ENCODE results near the gene ELMO1. TPM values are rescaled to one million over a fixed set of nuclear protein-coding genes. Genes with fewer than 3 reads are reported as not detected.

ELMO1 gene
- total RNA-seq, 2 experiments from 2014 or later, result 68.0 to 74.4 TPM

DNA sequence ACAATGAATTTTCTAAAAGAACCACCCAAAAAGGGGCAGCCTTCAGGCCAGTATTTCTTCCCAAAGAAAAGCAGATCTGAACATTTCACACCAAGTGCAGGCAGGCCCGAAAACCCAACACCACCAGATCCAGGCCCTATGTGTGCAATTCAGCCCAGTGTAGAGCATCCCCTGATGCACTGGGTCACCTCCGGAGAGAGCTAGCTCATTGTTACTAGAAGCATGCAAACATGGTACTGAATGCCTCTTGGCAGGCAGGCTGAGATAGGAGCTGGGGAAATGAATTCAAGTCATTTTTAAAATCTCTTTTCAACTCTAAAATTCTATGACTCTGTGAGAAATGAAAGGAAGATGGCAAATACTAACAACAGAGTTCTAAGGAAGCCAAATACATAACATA, 174.8 kb downstream of the ELMO1 start:
- no peaks in the 10 kb centered on the region for H3K27me3 Mint-ChIP-seq
- no peaks in the 10 kb centered on the region for H3K9me3 Mint-ChIP-seq
- H3K27ac Mint-ChIP-seq, result no peak overlapping the region
- H3K4me1 Mint-ChIP-seq, result peaks cover 11% of the 10 kb centered on the region
- H3K4me3 Mint-ChIP-seq, result no peak overlapping the region
- no peak for DNase-seq
- H3K36me3 Mint-ChIP-seq, result peaks cover 27% of the 10 kb centered on the region

DNA sequence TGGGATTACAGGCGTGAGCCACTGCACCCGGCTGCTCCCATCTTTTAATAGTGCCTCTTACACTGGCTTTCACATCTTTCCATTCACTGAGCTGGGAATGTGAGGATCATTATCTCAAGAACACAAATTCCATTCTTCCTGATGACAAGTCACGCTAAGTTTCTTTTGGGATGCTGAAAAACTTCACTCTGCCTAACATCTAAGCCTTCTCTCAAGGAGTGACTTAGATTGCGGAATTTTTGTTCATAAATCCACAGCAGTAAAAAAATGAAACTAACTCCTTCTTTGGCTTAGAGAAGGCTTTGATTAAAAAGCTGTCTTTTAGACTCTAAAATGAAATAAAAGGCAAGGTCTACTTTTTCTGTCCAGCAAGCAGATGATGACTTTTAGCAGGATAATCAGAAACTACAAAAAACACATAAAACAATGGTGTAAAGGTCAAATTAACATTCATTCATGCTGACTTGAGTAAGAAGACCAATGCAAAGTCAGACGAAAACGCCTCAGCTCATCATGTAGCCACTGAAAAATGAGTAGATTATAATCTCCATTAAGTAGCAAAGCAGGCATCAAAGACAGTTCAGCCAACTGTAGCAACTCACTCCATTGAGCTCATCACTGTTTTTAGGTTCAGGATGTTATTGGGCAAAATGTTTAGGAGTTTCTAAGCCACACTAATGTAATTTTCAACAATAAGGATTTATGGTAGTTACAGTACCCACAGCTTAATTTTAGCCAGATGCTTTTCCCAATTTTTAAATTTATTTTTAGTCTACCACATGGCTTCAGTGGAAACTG, 178.8 kb downstream of the ELMO1 start:
- Mint-ChIP-seq H3K27ac (no peak overlapping the region), H3K4me3 (no peak overlapping the region), H3K9me3 (no peaks in the 10 kb centered on the region), H3K4me1 (peaks cover 14% of the 10 kb centered on the region), H3K27me3 (no peaks in the 10 kb centered on the region), H3K36me3 (peaks cover 23% of the 10 kb centered on the region)
- DNase-seq, result no peak

DNA sequence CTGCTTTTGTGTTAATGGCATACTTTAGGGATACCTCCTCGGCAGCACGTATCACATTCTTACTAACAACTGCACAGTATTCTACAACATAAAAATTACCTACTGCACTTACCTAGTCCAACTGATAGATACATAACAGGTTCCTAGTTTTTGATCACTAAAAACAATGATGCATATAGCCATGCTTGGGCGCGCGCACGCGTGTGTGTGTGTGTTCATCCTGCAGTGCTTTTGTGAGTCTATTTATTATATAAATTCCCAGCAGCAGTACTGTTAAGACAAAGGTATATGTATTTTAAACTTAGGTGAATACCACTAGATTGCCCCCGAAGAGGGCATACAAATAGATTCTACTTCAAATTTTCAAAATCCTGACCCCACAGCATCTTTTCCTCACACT, 181.4 kb downstream of the ELMO1 start:
- peaks cover 26% of the 10 kb centered on the region for H3K36me3 Mint-ChIP-seq
- no peak for DNase-seq
- H3K27me3 Mint-ChIP-seq, result no peaks in the 10 kb centered on the region
- H3K4me3 Mint-ChIP-seq, result no peak overlapping the region
- H3K27ac Mint-ChIP-seq, result no peak overlapping the region
- H3K9me3 Mint-ChIP-seq, result no peaks in the 10 kb centered on the region
- peaks cover 14% of the 10 kb centered on the region for H3K4me1 Mint-ChIP-seq

DNA sequence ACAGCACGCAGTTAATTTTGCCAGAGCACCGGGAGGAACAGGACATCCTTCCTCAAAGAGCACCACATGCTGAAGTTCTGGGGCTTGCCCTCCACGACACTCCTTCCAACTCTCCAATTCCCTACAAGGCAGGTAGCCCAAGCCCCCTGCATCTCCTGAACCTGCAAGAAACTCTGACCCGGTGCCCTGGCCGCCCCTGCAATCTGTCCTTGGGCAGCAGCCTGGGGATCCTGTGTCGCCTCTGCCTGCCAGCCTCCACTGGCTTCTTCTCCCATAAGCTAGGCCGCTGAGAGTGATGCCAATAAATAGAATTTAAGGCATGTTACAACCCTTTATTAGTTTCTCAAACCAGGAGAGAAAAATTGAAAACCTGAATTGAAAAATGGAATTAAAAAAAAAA, 182.8 kb downstream of the ELMO1 start:
- Mint-ChIP-seq H3K9me3 (no peaks in the 10 kb centered on the region), H3K27ac (no peak overlapping the region), H3K27me3 (no peaks in the 10 kb centered on the region), H3K36me3 (peaks cover 17% of the 10 kb centered on the region), H3K4me1 (peaks cover 14% of the 10 kb centered on the region), H3K4me3 (no peak overlapping the region)
- no peak for DNase-seq

DNA sequence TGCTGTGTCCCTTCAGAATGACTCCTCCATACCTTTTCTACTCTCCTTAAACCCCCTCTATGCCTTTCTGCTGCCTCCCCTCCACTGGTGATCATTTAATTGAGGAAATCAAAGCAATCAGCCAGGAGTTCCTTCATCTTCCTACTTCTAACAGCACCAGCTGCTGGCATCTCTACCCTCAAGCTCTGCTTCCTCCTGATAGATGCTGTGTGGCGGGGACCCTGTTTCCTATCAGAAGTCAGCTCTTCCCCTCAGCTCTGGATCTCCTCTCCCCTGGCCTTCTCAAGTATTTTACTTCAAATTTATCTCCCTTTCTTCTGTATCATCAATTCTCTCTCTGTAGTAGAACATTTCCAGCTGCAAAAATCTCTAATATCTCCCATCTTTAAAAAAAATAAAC, 183.7 kb downstream of the ELMO1 start:
- Mint-ChIP-seq H3K27me3 (no peaks in the 10 kb centered on the region), H3K4me1 (peaks cover 8% of the 10 kb centered on the region), H3K4me3 (no peak overlapping the region), H3K36me3 (peaks cover 14% of the 10 kb centered on the region), H3K9me3 (no peaks in the 10 kb centered on the region), H3K27ac (no peak overlapping the region)
- DNase-seq, result no peak

DNA sequence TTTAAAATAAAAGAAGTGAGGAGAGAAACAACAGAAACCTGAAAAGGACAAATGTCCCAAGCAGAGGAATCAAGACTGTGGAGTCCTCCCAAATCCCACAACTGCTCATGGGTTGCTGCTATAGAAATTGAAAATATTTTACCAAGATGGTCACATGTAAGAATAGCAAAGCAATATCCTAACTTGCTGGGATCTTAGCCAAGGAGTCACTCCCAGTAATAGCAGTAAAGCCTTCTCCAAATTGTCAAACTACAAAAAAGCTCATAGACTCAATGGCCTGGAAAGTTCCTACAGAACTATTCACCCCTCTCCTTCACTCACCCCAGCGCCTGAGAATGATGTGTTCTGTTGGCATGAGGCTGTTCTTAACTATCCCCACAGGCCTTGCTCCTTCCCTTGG, 186.5 kb downstream of the ELMO1 start:
- Mint-ChIP-seq H3K9me3 (no peaks in the 10 kb centered on the region), H3K4me3 (no peak overlapping the region), H3K4me1 (peaks cover 9% of the 10 kb centered on the region), H3K36me3 (peaks cover 17% of the 10 kb centered on the region), H3K27ac (no peak overlapping the region), H3K27me3 (no peaks in the 10 kb centered on the region)
- DNase-seq, result no peak

DNA sequence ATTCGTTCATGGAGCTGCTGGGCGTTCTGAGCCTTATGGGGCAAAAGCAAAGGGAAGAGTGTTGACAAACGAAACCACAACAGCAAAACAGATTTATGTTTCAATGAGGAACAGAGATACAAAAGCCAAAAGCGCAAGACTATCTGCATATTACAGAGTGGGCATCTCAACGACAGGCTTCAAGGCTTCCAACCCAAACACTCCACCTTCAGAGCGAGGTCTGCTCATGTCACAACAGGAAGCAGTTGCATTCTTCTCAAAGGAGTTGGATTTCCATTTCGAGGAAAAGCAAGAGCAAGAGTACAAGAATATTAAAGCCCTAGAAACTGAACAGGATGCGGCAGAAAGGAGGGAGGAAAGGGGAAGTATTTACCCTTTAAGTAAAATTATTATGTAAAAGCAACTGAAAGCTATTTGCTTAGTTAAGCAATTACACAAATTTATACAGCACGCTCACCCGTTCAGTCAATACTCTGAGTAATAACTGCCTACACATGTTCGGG, 189.3 kb downstream of the ELMO1 start:
- no peak overlapping the region for H3K27ac Mint-ChIP-seq
- no peak for DNase-seq
- peaks cover 6% of the 10 kb centered on the region for H3K4me1 Mint-ChIP-seq
- no peaks in the 10 kb centered on the region for H3K27me3 Mint-ChIP-seq
- H3K36me3 Mint-ChIP-seq, result peaks cover 26% of the 10 kb centered on the region
- no peak overlapping the region for H3K4me3 Mint-ChIP-seq
- H3K9me3 Mint-ChIP-seq, result no peaks in the 10 kb centered on the region

DNA sequence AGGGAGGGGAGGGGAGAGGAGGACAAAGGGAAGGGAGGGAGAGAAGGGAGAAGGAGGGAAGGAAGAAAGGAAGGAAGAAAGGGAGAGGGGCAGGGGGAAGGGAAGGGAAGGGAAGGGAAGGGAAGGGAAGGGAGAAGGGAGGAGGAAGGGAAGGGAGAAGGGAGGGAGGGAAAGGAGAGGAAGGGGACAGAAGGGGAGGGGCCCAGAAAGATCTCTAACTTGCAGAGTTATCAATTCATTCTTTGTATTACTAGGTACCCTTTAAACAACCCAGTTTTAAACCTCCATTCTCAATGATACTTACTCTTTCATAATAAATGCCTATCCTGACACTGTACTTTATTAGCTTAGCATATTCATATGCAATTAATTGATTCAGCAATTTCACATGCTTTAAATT, 192.0 kb downstream of the ELMO1 start:
- no peak for DNase-seq
- Mint-ChIP-seq H3K27me3 (no peaks in the 10 kb centered on the region), H3K4me3 (no peak overlapping the region), H3K9me3 (peaks cover 5% of the 10 kb centered on the region), H3K36me3 (peaks cover 45% of the 10 kb centered on the region), H3K4me1 (peaks cover 12% of the 10 kb centered on the region), H3K27ac (no peak overlapping the region)

DNA sequence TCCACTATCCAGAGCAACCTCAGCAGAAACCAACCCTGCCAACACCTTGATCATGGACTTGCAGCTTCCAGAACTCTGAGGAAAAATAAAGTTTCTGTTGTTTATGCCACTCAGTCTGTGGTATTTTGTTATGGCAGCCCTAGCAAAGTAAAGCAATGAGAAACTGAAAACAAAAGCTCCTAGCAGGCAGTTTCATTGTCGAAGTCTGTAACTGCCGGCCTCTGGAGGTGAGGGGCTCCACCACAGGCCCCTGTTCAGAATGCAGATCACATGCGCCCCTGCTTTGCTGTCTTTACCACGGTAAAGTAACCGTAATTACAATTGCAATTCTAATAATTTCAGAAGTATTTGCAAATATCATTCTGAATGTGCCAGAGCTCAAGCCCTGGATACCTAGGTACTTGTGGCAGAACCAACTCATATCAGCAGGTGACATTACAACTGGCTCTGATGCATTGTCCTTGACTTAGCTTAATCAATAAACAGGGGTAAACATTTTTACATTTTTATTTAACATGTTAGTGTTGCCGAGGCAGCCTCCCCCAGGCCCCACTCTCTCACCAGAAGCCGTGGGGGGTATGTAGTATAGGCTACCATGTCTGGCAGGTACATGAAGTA, 193.2 kb downstream of the ELMO1 start:
- H3K4me1 Mint-ChIP-seq, result peaks cover 16% of the 10 kb centered on the region
- no peak for DNase-seq
- H3K4me3 Mint-ChIP-seq, result no peak overlapping the region
- peaks cover 45% of the 10 kb centered on the region for H3K36me3 Mint-ChIP-seq
- H3K27ac Mint-ChIP-seq, result no peak overlapping the region
- no peaks in the 10 kb centered on the region for H3K27me3 Mint-ChIP-seq
- H3K9me3 Mint-ChIP-seq, result peaks cover 5% of the 10 kb centered on the region

DNA sequence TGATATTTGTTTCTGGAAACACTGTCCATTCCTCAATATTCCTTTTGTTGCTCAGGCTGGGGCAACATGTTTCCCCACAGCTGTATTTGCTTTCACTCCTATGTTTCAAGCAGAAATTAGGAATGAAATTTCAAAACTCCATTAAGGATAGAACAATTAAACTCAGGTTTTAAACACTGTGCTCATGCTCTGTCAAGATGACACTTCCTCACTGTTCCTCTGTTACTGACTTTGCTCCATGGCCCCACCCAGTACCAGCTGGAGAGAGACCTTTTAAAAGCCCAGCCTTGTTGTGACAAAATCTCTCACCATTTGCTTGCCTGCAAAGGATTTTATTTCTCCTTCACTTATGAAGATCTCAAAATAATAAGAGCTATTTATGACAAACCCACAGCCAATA, 197.4 kb downstream of the ELMO1 start:
- Mint-ChIP-seq H3K9me3 (peaks cover 5% of the 10 kb centered on the region), H3K27me3 (no peaks in the 10 kb centered on the region), H3K4me3 (no peak overlapping the region), H3K36me3 (peaks cover 40% of the 10 kb centered on the region), H3K4me1 (peaks cover 21% of the 10 kb centered on the region), H3K27ac (no peak overlapping the region)
- DNase-seq, result no peak

DNA sequence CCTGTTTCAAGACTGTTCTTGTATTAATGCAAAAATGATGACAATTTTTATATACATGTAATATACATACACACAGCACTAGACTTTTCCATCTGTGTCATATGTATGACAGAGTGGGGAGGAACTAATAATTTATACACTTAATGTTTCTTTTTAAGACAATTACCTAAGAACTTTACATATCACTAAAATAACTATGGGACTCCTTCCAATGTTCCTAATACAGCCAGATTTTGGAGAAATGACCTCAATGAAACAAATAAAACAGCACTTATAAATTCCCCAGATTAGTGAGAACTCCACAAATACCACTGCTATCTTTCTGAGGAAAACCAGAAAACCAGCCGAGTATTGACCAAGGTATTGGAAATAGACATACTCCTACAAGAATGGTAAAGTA, 199.4 kb downstream of the ELMO1 start:
- no peak overlapping the region for H3K27ac Mint-ChIP-seq
- no peaks in the 10 kb centered on the region for H3K27me3 Mint-ChIP-seq
- peaks cover 21% of the 10 kb centered on the region for H3K4me1 Mint-ChIP-seq
- no peak overlapping the region for H3K4me3 Mint-ChIP-seq
- DNase-seq, result no peak
- peaks cover 5% of the 10 kb centered on the region for H3K9me3 Mint-ChIP-seq
- H3K36me3 Mint-ChIP-seq, result peaks cover 32% of the 10 kb centered on the region

DNA sequence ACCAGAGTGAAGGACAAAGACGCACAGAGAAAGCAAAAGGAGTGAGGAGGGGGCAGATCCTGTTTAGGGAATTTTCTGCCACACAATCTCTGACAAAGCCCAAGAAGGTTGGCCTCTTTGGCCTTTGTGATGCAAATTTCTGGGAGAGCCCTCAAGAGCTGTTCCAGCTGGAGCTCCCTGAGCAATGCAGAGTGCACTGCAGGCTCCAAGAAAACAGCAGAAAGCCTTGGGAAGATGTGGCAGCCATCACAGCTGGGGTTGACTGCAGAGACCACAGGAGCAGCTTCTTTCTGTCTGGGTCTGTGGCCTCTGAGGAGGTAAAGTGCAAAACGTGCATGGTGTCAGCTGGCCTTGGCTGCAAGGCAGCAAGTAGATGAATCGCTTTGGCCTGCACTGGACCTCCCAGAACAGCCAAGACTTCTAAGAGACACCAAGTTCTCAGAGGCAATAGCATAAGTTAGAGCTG, 200.2 kb downstream of the ELMO1 start:
- Mint-ChIP-seq H3K27ac (no peak overlapping the region), H3K4me1 (peaks cover 24% of the 10 kb centered on the region), H3K4me3 (no peak overlapping the region), H3K36me3 (peaks cover 25% of the 10 kb centered on the region), H3K9me3 (peaks cover 5% of the 10 kb centered on the region), H3K27me3 (no peaks in the 10 kb centered on the region)
- no peak for DNase-seq

DNA sequence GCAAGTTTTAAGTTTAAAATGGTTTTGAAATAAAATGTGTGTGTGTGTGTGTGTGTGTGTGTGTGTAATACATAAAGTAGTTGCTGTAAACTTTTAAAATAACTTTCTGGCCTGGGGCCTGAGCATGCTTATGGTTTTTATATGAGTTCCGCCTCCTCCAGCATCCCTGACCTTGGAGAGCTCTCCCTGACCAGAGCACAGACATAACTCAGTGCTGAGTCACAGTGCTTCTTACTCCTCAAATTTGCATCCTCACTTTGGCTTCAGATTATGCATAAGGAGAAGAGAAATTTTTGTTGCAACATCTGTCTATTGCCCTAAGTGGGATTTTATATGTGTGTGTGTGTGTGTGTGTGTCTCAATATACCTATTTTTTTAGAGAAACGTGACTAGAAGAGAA, 200.8 kb downstream of the ELMO1 start:
- Mint-ChIP-seq H3K27ac (no peak overlapping the region), H3K36me3 (peaks cover 19% of the 10 kb centered on the region), H3K9me3 (peaks cover 1% of the 10 kb centered on the region), H3K27me3 (no peaks in the 10 kb centered on the region), H3K4me3 (no peak overlapping the region), H3K4me1 (peaks cover 23% of the 10 kb centered on the region)
- no peak for DNase-seq

DNA sequence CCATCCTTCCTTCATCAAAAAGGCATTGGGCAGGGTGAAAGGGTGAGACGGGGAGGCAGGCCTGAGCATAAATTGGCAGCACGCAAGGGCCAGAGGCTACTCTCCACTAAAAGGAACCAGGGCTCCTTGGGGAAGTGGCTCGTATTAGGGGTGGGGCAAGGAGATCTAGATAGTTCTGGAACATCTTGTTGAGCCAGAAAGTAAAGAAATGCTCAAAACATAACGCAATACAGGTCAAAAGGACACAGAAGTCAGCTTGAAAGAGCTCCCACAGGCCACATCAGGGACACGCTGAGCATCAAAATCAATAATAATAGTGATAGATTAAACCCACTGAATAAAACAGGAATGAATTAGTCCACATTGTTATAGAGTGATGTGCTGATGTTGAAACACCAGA, 203.1 kb downstream of the ELMO1 start:
- DNase-seq, result no peak

DNA sequence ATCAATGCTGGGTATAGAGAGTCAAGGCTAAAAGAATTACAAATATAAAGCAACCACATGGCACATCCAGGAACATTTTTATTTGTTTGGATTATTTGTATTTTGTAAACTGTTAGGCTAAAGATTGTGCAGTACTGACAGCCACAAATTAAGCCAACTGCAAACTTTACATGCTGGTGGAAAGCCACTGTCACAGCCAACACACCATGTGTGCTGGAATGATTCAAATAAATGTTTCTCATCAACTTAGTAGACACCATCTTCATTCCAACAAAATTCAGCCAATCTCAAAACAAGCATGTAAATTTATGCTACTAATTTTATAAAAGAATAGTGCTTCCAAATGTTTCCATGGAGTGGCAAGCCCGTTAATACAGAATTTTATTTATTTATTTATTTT, 211.8 kb downstream of the ELMO1 start:
- H3K27ac Mint-ChIP-seq, result no peak overlapping the region
- H3K9me3 Mint-ChIP-seq, result no peaks in the 10 kb centered on the region
- peaks cover 6% of the 10 kb centered on the region for H3K4me1 Mint-ChIP-seq
- peaks cover 9% of the 10 kb centered on the region for H3K36me3 Mint-ChIP-seq
- no peak for DNase-seq
- H3K27me3 Mint-ChIP-seq, result no peaks in the 10 kb centered on the region
- no peak overlapping the region for H3K4me3 Mint-ChIP-seq

More for the DNA sequence above, 203.1 kb downstream of the ELMO1 start:
- H3K27ac Mint-ChIP-seq, result no peak overlapping the region
- peaks cover 17% of the 10 kb centered on the region for H3K36me3 Mint-ChIP-seq
- no peaks in the 10 kb centered on the region for H3K9me3 Mint-ChIP-seq
- no peak overlapping the region for H3K4me3 Mint-ChIP-seq
- peaks cover 20% of the 10 kb centered on the region for H3K4me1 Mint-ChIP-seq
- H3K27me3 Mint-ChIP-seq, result no peaks in the 10 kb centered on the region

DNA sequence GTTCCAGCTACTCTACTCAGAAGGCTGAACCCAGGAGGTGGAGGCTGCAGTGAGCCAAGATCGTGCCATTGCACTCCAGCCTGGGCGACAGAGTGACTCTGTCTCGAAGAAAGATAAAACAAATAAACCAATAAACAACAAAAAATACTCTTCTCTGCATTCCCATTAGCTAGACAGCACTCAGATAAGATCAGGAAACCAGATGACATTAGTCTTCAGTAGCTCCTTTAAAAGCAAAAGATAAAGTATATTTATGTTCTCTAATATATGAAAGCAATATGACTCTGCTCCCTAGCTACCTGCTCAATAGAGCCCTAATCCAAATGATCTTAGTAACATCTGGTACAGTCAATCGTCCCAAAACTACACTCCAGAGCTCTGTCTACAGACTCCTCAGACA, 212.9 kb downstream of the ELMO1 start:
- peaks cover 10% of the 10 kb centered on the region for H3K36me3 Mint-ChIP-seq
- no peaks in the 10 kb centered on the region for H3K27me3 Mint-ChIP-seq
- H3K27ac Mint-ChIP-seq, result no peak overlapping the region
- no peak overlapping the region for H3K4me3 Mint-ChIP-seq
- H3K9me3 Mint-ChIP-seq, result no peaks in the 10 kb centered on the region
- peaks cover 2% of the 10 kb centered on the region for H3K4me1 Mint-ChIP-seq
- no peak for DNase-seq
